ENCODE data around the gene MARVELD2.

MARVELD2 gene

DNA sequence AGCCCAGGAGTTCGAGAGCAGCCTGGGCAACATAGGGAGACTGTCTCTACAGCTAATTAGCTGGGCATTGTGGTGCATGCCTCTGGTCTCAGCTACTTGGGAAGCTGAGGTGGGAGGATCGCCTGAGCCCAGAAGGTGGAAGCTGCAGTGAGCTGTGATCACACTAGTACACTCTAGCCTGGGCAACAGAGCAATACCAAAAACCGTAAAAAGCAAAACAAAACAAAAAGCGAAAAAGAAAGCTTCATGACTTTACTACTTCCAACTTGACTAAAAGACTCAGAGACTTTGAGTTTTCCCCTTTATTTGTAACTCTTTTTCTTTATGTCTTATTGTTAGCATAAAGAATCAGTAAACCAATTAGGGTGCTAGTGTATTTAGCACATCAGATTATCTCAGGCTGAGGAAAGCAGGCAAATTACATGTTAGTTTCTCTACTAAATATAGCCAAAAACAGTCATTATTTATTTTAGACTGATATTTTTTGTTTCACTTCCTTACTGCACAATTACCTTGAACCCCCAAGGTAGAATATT, 39.9 kb upstream of the MARVELD2 start:
- no peak overlapping the region for H3K27ac ChIP-seq
- no peak for TF ChIP-seq CTCF (conservative IDR thresholded peaks at IDR 0.05)
- no peak for TF ChIP-seq ZFX (IDR thresholded peaks at IDR 0.05)

DNA sequence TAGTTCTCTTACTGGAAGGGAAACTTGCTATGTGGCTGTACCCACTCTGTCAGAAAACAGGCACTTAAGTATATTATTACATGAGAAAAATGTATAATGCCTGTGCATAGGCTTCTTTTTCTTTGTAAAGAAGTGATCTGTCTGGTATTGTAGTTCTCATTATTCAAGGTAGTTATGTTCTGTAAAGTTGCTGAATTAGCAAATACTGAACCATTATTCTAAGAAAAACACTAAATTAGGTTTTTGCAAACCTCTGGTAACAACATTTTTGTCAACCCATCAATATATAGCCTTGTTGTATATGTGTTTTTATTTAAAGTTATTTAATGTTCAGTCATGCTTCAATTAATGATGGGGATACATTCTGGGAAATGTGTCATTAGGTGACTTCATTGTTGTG, 36.5 kb upstream of the MARVELD2 start:
- no peak overlapping the region for H3K27ac ChIP-seq
- TF ChIP-seq CTCF (conservative IDR thresholded peaks at IDR 0.05): no peak
- no peak for TF ChIP-seq ZFX (IDR thresholded peaks at IDR 0.05)

DNA sequence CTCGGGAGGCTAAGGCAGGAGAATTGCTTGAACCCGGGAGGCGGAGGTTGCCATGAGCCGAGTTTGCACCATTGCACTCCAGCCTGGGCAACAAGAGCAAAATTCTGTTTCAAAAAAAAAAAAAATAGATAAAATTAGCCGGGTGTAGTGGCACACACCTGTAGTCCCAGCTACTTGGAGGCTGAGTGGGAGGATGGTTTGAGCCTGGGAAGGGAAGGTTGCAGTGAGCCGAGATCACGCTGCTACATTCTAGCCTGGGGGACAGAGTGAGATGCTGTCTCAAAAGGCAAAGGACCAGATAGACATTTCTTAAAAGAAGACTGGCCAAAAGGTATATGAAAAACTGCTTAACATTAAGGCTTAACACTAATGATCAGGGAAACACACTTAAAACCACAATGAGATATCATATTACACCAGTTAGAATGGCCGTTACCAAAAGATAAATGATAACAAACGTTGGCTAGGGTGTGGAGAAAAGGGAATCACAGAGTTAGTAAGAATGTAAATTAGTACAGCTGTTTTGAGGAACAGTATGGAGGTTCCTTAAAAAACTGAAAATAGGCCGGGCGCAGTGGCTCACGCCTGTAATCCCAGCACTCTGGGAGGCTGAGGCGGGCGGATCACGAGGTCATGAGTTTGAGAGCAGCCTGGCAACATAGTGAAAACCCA, 10.1 kb upstream of the MARVELD2 start:
- TF ChIP-seq CTCF (conservative IDR thresholded peaks at IDR 0.05): no peak
- TF ChIP-seq ZFX (IDR thresholded peaks at IDR 0.05): no peak
- H3K27ac ChIP-seq: no peak overlapping the region

DNA sequence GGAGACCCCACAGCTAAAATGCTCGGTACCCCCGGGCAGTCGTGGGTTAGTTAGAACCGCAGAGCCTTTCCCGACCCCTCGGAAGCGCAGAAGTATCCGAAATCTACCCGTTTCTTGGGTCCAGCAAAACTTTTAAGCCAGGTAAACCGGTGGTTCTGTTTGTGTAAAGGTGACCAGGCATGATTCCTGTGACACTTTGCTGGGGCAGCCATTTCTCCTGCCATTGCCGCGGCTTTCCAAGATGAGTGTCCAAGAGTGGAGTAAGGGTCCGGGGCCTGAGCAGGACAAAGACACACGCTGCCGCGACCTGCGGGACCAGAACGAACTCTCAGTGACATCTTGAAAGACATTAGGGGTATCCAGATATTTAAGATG, 655 bp downstream of the MARVELD2 start:
- TF ChIP-seq CTCF (conservative IDR thresholded peaks at IDR 0.05): no peak
- 0 out of 2 replicates have a peak, but pooled peaks have one; percentile 21 for TF ChIP-seq ZFX (IDR thresholded peaks at IDR 0.05)
- peak overlapping the region; percentile 99 for H3K27ac ChIP-seq

DNA sequence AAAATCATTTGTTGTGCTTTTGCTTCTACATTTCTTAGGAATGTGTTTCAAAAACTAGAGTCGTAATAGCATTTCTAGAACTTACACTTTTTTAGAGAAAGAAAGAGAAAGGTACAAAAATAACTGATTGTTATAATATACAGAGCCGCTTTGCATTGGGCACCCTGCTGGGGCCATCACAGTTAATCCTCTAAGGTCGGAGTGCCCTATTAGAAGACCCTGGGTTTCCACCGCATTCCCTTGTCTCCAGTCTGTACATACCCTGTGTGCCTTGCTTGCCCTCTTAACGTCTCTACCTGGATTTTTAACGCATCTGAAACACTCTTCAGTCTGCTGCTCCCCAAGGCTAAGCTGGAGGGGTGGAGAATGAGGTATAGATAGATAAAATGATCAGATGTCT, 1.3 kb downstream of the MARVELD2 start:
- peak overlapping the region; percentile 99 for H3K27ac ChIP-seq
- TF ChIP-seq CTCF (conservative IDR thresholded peaks at IDR 0.05) (no peak), ZFX (IDR thresholded peaks at IDR 0.05) (no peak)

- no peak for TF ChIP-seq CTCF (conservative IDR thresholded peaks at IDR 0.05)
- TF ChIP-seq ZFX (IDR thresholded peaks at IDR 0.05): no peak
- H3K27ac ChIP-seq: no peak overlapping the region
Observed at GRCh38 chr5:69416699-69417098, 1.8 kb downstream of the MARVELD2 start.

- no peak overlapping the region for H3K27ac ChIP-seq
- TF ChIP-seq CTCF (conservative IDR thresholded peaks at IDR 0.05) (no peak), ZFX (IDR thresholded peaks at IDR 0.05) (no peak)
Observed at GRCh38 chr5:69418554-69418953, 3.6 kb downstream of the MARVELD2 start.
